ENCODE measurements around the gene WWOX.

WWOX gene

GRCh38 chr16:78117391-78117790 is 17.9 kb downstream of the WWOX start:
- Histone ChIP-seq H3K4me3 (no peak overlapping the region), H3K27ac (no peak overlapping the region)
- no peak for DNase-seq (ENCODE audit: low spot score)
- TF ChIP-seq CTCF (IDR thresholded peaks at IDR 0.05): no peak

GRCh38 chr16:78118469-78119025 is 19.1 kb downstream of the WWOX start:
- no peak for DNase-seq (ENCODE audit: low spot score)
- no peak for TF ChIP-seq CTCF (IDR thresholded peaks at IDR 0.05)
- no peak overlapping the region for H3K27ac ChIP-seq
- no peak overlapping the region for H3K4me3 ChIP-seq

GRCh38 chr16:78122774-78123315 is 23.4 kb downstream of the WWOX start:
- H3K4me3 ChIP-seq: peak overlapping the region; percentile 36
- DNase-seq (ENCODE audit: low spot score): no peak
- H3K27ac ChIP-seq: no peak overlapping the region
- peak; percentile 30 for TF ChIP-seq CTCF (IDR thresholded peaks at IDR 0.05)

- no peak for DNase-seq (ENCODE audit: low spot score)
- TF ChIP-seq CTCF (IDR thresholded peaks at IDR 0.05): no peak
- H3K27ac ChIP-seq: no peak overlapping the region
Observed at GRCh38 chr16:78125112-78125844, 25.8 kb downstream of the WWOX start.

GRCh38 chr16:78126662-78127061 is 27.2 kb downstream of the WWOX start:
- Histone ChIP-seq H3K4me3 (peak overlapping the region; percentile 53), H3K27ac (peak overlapping the region in 1 of 2 donors; percentile 5)
- no peak for TF ChIP-seq CTCF (IDR thresholded peaks at IDR 0.05)
- DNase-seq (ENCODE audit: low spot score): no peak

More at GRCh38 chr16:78125112-78125844, 25.8 kb downstream of the WWOX start:
- H3K4me3 ChIP-seq: no peak overlapping the region

- Histone ChIP-seq H3K4me3 (peak overlapping the region; percentile 53), H3K27ac (peak overlapping the region in 1 of 2 donors; percentile 5)
- no peak for TF ChIP-seq CTCF (IDR thresholded peaks at IDR 0.05)
- no peak for DNase-seq (ENCODE audit: low spot score)
Observed at GRCh38 chr16:78127130-78127529, 27.7 kb downstream of the WWOX start.

- peak overlapping the region; percentile 1 for H3K4me3 ChIP-seq
- DNase-seq (ENCODE audit: low spot score): no peak
- TF ChIP-seq CTCF (IDR thresholded peaks at IDR 0.05): no peak
- H3K27ac ChIP-seq: no peak overlapping the region
Observed at GRCh38 chr16:78128913-78129312, 29.5 kb downstream of the WWOX start.

All from coronary artery (tissue), 2 donors.